ENCODE results near the gene TRIP6. TPM values are rescaled to one million over a fixed set of nuclear protein-coding genes. Genes with fewer than 3 reads are reported as not detected.

The TRIP6 gene
- total and polyA plus RNA-seq, 2 donors (not counting 1 experiment from before 2014, with no cell fraction given), result 6.8 to 13.8 TPM

GRCh38 chr7:100886142-100886935, 19.2 kb downstream of the TRIP6 start:
- Mint-ChIP-seq H3K27ac (peak overlapping the region; percentile 78), H3K4me1 (peaks cover 50% of the 10 kb centered on the region), H3K4me3 (peak overlapping the region; percentile 50), H3K27me3 (peaks cover 5% of the 10 kb centered on the region), H3K9me3 (ENCODE audit: insufficient read depth) (no peaks in the 10 kb centered on the region)
- H2AFZ ChIP-seq (ENCODE audit: insufficient read depth, low read depth, low read length, poor library complexity, severe bottlenecking), result no peak overlapping the region
- H3K36me3 ChIP-seq (replicated peaks in 1 of 2; ENCODE audit: control extremely low read depth in 1 of 2, control insufficient read depth in 1 of 2, extremely low read depth in 1 of 2, insufficient read depth in 2 of 2, low read length in 1 of 2), result peaks cover 0 to 67% of the 10 kb centered on the region in 2 experiments
- 95% methylated on average over 24 of the region's 27 CpGs for WGBS (ENCODE audit: insufficient coverage)
- H4K20me1 ChIP-seq (ENCODE audit: control insufficient read depth, insufficient read depth, low read length, poor library complexity, severe bottlenecking), result peaks cover 42% of the 10 kb centered on the region
- H3K9me3 ChIP-seq (ENCODE audit: control extremely low read depth in 1 of 3, control insufficient read depth in 2 of 3, insufficient read depth in 1 of 3, low read length in 2 of 3), result peaks cover 0 to 16% (median 0%) of the 10 kb centered on the region in 3 donors
- H3K9ac ChIP-seq (ENCODE audit: low read length), result no peak overlapping the region
- peaks cover 25% of the 10 kb centered on the region for H3K79me2 ChIP-seq (ENCODE audit: control insufficient read depth, insufficient read depth, low read length)
- DNase-seq (no peak), ATAC-seq (ENCODE audit: low read depth) (no peak)
- no peak for TF ChIP-seq EZH2 (IDR thresholded peaks at IDR 0.05; ENCODE audit: borderline replicate concordance, insufficient read depth, low read depth, low read length, poor library complexity, severe bottlenecking)
- TF ChIP-seq, protein P1, sequence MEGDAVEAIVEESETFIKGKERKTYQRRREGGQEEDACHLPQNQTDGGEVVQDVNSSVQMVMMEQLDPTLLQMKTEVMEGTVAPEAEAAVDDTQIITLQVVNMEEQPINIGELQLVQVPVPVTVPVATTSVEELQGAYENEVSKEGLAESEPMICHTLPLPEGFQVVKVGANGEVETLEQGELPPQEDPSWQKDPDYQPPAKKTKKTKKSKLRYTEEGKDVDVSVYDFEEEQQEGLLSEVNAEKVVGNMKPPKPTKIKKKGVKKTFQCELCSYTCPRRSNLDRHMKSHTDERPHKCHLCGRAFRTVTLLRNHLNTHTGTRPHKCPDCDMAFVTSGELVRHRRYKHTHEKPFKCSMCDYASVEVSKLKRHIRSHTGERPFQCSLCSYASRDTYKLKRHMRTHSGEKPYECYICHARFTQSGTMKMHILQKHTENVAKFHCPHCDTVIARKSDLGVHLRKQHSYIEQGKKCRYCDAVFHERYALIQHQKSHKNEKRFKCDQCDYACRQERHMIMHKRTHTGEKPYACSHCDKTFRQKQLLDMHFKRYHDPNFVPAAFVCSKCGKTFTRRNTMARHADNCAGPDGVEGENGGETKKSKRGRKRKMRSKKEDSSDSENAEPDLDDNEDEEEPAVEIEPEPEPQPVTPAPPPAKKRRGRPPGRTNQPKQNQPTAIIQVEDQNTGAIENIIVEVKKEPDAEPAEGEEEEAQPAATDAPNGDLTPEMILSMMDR (IDR thresholded peaks at IDR 0.05), result no peak
- peaks cover 0 to 10% (median 3%) of the 10 kb centered on the region in 4 experiments for H3K27me3 ChIP-seq (replicated peaks in 1 of 4; ENCODE audit: control extremely low read depth in 1 of 4, control insufficient read depth in 3 of 4, insufficient read depth in 4 of 4, low read length in 3 of 4)
- intact Hi-C loops (cut with micrococcal nuclease), result loop anchor here (2.0 kb wide), 1 partner anchor 358 kb away; the partner anchor contains the start of gene FIS1
- peaks cover 38 to 48% of the 10 kb centered on the region in 2 donors for H3K4me1 ChIP-seq (ENCODE audit: control insufficient read depth in 2 of 2, insufficient read depth in 2 of 2, low read length in 2 of 2)
- POLR2A ChIA-PET, result interaction anchor here (5.6 kb wide), 1 partner anchor 11 kb away, joined by 84 read pairs; the partner anchor contains the start of gene SRRT
- H3K27ac ChIP-seq (ENCODE audit: low read length in 2 of 2), result no peak overlapping the region
- no peak overlapping the region for H3K4me3 ChIP-seq (ENCODE audit: control extremely low read depth in 1 of 5, extremely low read depth in 1 of 5, insufficient read depth in 1 of 5, low read depth in 2 of 5, low read length in 4 of 5)
- CTCF ChIA-PET, result interaction anchor here (3.4 to 3.8 kb wide), 2 partner anchors 11 to 35 kb away, joined by 16 to 17 read pairs; partner anchors contain the start of genes SLC12A9 and SRRT
- peak overlapping the region; percentile 99 for H3K4me2 ChIP-seq (replicated peaks; ENCODE audit: low read depth, low read length, poor library complexity, severe bottlenecking)

Data from B cell (primary cell).